Measurements from ENCODE around the gene DLG2. TPM values are rescaled to one million over a fixed set of nuclear protein-coding genes. Genes with fewer than 3 reads are reported as not detected.

DLG2 gene
- total and polyA plus RNA-seq, 4 donors: 0.30 to 5.5 (median 0.68) TPM

DNA sequence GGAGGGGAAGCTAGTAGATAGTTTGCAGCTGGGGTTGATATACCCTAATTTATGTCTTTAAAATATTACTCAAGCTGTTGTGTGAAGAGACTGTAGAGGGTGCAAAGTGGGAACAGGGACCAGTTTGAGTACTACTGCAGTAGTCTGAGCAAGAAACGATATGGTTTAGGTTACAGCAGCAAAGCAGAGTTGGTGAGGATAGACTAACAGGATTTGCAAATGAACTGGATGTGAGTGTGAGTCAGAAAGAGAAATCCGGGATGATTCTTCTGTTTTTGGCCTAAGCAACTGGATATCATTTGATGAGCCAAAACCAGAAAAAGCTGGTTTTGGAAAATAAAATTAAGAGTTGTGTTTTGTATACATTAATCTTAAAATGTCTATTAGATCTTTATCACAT, 1591.5 kb downstream of the DLG2 start:
- Histone ChIP-seq H3K9me3 (ENCODE audit: control insufficient read depth in 4 of 4, low read length in 3 of 4) (no peaks in the 10 kb centered on the region), H3K27ac (ENCODE audit: low read depth in 1 of 2, low read length in 2 of 2) (no peak overlapping the region), H3K27me3 (ENCODE audit: control insufficient read depth in 4 of 4, insufficient read depth in 4 of 4, low read length in 3 of 4) (no peaks in the 10 kb centered on the region), H3K4me1 (ENCODE audit: control insufficient read depth in 4 of 4, insufficient read depth in 4 of 4, low read length in 3 of 4) (peaks cover 0 to 8% (median 0%) of the 10 kb centered on the region in 4 donors), H3K9ac (ENCODE audit: low read depth in 1 of 2, low read length in 2 of 2) (no peak overlapping the region), H3K4me3 (ENCODE audit: low read depth in 1 of 3, low read length in 3 of 3) (no peak overlapping the region), H3K36me3 (ENCODE audit: control insufficient read depth in 4 of 4, insufficient read depth in 3 of 4, low read depth in 1 of 4, low read length in 3 of 4) (no peaks in the 10 kb centered on the region)
- 82% methylated on average over 2 of the region's 2 CpGs for WGBS
- no peak for DNase-seq (ENCODE audit: low spot score)
- TF ChIP-seq GABPA (IDR thresholded peaks at IDR 0.05 in 1 of 2, conservative IDR thresholded peaks at IDR 0.05 in 1 of 2) (no peak), JUND (IDR thresholded peaks at IDR 0.05) (no peak), REST (IDR thresholded peaks at IDR 0.05) (no peak), NR2F2 (IDR thresholded peaks at IDR 0.05) (no peak), RAD21 (IDR thresholded peaks at IDR 0.05) (no peak), ATF3 (IDR thresholded peaks at IDR 0.05) (no peak), TAF1 (conservative IDR thresholded peaks at IDR 0.05) (no peak), FOXA2 (IDR thresholded peaks at IDR 0.05) (no peak), HNF4G (IDR thresholded peaks at IDR 0.05) (no peak), HNF4A (conservative IDR thresholded peaks at IDR 0.05) (no peak), YY1 (IDR thresholded peaks at IDR 0.05) (no peak)
- TF ChIP-seq, protein P1, sequence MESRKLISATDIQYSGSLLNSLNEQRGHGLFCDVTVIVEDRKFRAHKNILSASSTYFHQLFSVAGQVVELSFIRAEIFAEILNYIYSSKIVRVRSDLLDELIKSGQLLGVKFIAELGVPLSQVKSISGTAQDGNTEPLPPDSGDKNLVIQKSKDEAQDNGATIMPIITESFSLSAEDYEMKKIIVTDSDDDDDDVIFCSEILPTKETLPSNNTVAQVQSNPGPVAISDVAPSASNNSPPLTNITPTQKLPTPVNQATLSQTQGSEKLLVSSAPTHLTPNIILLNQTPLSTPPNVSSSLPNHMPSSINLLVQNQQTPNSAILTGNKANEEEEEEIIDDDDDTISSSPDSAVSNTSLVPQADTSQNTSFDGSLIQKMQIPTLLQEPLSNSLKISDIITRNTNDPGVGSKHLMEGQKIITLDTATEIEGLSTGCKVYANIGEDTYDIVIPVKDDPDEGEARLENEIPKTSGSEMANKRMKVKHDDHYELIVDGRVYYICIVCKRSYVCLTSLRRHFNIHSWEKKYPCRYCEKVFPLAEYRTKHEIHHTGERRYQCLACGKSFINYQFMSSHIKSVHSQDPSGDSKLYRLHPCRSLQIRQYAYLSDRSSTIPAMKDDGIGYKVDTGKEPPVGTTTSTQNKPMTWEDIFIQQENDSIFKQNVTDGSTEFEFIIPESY (IDR thresholded peaks at IDR 0.05): no peak
- TF ChIP-seq, protein P2, sequence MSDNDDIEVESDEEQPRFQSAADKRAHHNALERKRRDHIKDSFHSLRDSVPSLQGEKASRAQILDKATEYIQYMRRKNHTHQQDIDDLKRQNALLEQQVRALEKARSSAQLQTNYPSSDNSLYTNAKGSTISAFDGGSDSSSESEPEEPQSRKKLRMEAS (IDR thresholded peaks at IDR 0.05): no peak

DNA sequence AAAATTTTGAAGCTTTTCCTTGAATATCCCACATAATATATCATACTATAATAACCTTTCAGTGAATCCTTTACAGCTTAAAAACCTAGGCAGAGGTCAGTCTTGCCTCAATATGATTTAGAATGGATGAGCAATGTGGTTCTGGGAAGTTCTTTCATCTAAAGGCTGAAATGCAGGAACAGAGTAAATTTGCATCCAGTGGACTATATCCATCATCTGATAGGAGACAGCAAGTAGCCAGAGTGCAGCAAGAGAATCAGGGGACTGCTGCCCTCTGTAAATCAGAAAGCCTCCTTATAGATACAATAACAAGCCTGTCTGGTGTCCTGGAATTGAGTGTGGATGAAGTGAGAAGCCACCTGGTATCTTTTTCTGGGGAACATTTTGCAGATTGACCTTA, 1592.7 kb downstream of the DLG2 start:
- Histone ChIP-seq H3K27me3 (ENCODE audit: control insufficient read depth in 4 of 4, insufficient read depth in 4 of 4, low read length in 3 of 4) (no peaks in the 10 kb centered on the region), H3K9me3 (ENCODE audit: control insufficient read depth in 4 of 4, low read length in 3 of 4) (no peaks in the 10 kb centered on the region), H3K36me3 (ENCODE audit: control insufficient read depth in 4 of 4, insufficient read depth in 3 of 4, low read depth in 1 of 4, low read length in 3 of 4) (no peaks in the 10 kb centered on the region), H3K4me3 (ENCODE audit: low read depth in 1 of 3, low read length in 3 of 3) (no peak overlapping the region), H3K27ac (ENCODE audit: low read depth in 1 of 2, low read length in 2 of 2) (no peak overlapping the region), H3K9ac (ENCODE audit: low read depth in 1 of 2, low read length in 2 of 2) (no peak overlapping the region), H3K4me1 (ENCODE audit: control insufficient read depth in 4 of 4, insufficient read depth in 4 of 4, low read length in 3 of 4) (peaks cover 0 to 8% (median 0%) of the 10 kb centered on the region in 4 donors)
- DNase-seq (ENCODE audit: low spot score): no peak
- TF ChIP-seq FOXA2 (IDR thresholded peaks at IDR 0.05): no peak
- no peak for TF ChIP-seq SP1 (IDR thresholded peaks at IDR 0.05)
- TF ChIP-seq, protein P2 (IDR thresholded peaks at IDR 0.05): no peak
- no peak for TF ChIP-seq RAD21 (IDR thresholded peaks at IDR 0.05)
- no peak for TF ChIP-seq ATF3 (IDR thresholded peaks at IDR 0.05)
- TF ChIP-seq HNF4G (IDR thresholded peaks at IDR 0.05): no peak
- TF ChIP-seq HNF4A (conservative IDR thresholded peaks at IDR 0.05): no peak
- TF ChIP-seq GABPA (IDR thresholded peaks at IDR 0.05 in 1 of 2, conservative IDR thresholded peaks at IDR 0.05 in 1 of 2): no peak
- TF ChIP-seq YY1 (IDR thresholded peaks at IDR 0.05): no peak
- no peak for TF ChIP-seq TAF1 (conservative IDR thresholded peaks at IDR 0.05)
- no peak for TF ChIP-seq JUND (IDR thresholded peaks at IDR 0.05)
- no peak for TF ChIP-seq FOXA1 (IDR thresholded peaks at IDR 0.05)
- TF ChIP-seq REST (IDR thresholded peaks at IDR 0.05): no peak
- TF ChIP-seq EGR1 (IDR thresholded peaks at IDR 0.05; ENCODE audit: low read depth in 2 of 2): no peak
- no peak for TF ChIP-seq CTCF (IDR thresholded peaks at IDR 0.05; ENCODE audit: low read depth, low read length, missing input control)
